Large intestine (tissue), 3 donors: ENCODE data around the gene C1orf216. TPM values are rescaled to one million over a fixed set of nuclear protein-coding genes. Genes with fewer than 3 reads are reported as not detected.
A peak's percentile ranks its signal among the peaks of the same experiment; 100 is the strongest.
"Not testable (repeated sequence)": the region's sequence is repeated elsewhere in the genome, so short reads cannot be mapped to it uniquely, and the experiment has no call there.

Source experiments
- DNase-seq, 2 donors: peaks; one replicate each; pipeline versions ENCODE4 v3.0.0 to v3.0.0-alpha.2; 2013
- H3K27ac ChIP-seq: one replicate; pipeline ENCODE4 v1.5.1; 2013; ENCODE audit warnings: low read length
- H3K27me3 ChIP-seq: 2 replicates; pipeline ENCODE4 v1.6.1; 2013; ENCODE audit warnings: low read length; ENCODE audit not compliant: control insufficient read depth, insufficient read depth
- H3K36me3 ChIP-seq: 2 replicates; pipeline ENCODE4 v1.6.1; 2013; ENCODE audit warnings: low read length; ENCODE audit not compliant: control insufficient read depth, insufficient read depth
- H3K4me1 ChIP-seq: one replicate; pipeline ENCODE4 v1.6.1; 2013; ENCODE audit warnings: low read length; ENCODE audit not compliant: control insufficient read depth, insufficient read depth
- H3K4me3 ChIP-seq: one replicate; pipeline ENCODE4 v1.5.1; 2013; ENCODE audit warnings: low read length
- H3K9me3 ChIP-seq: one replicate; pipeline ENCODE4 v1.6.1; 2013; ENCODE audit warnings: mild to moderate bottlenecking, low read depth, low read length, moderate library complexity; ENCODE audit not compliant: control insufficient read depth
- WGBS: methylation state at CpG from one replicate; pipeline ENCODE4 v1.1.5; 2013; ENCODE audit warnings: low lambda C conversion rate; ENCODE audit not compliant: insufficient coverage; 5-methylcytosine and 5-hydroxymethylcytosine counted together
- polyA plus RNA-seq: library from polyadenylated mRNA; unstranded; fragments of 120-200 nt; gene quantifications from one replicate; pipeline ENCODE4 v1.2.1, GENCODE V29; 2013

The C1orf216 gene
- polyA plus RNA-seq, 1 donor = 6.7 TPM

DNA sequence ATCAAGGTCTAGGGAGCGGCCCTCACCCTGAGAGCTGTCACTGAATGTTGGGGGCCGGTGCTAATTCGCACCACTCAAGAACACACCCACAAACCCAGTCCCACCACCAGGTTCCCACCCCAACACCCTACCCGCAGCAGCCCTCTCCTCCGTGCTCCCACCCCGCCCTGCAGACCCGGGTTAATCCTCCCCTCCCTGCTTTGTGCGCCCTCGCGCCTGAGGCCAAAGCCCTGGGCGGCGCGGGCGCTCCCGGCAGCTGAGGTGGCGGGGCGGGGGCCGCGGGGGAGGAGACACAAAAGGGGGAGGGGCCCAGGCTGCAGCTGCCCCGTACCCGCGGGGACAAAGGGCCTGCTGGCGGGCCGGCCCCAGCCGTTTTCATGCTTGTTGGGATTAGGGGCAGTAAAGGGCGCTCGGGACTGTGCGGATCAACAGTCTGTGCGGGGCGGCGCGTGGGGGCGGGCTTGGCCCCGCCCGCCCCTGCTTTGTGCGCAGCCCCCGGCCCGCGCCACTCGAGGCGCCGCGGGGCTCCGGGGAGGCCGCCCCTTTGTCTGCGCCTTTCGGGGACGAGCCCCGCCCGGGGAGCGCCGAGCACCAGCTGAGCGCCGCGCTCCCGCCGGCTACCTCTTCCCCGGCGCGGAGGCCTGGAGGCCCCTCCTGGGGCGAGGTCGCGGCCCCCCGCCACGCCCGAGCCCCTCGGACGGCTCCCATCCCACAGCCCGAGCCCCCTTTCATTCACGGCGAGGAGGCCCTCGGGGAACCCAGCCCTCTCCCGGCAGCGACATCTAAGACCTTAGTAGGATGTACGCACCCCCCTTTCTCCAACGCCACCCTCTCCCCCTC is 10.9 kb downstream of the C1orf216 start:
- no peak overlapping the region for H3K27ac ChIP-seq
- WGBS = no CpG with 5 or more reads among the region's 76 CpGs
- H3K9me3 ChIP-seq = no peaks in the 10 kb centered on the region
- no peaks in the 10 kb centered on the region for H3K36me3 ChIP-seq
- DNase-seq = peak; percentile 35 to 80
- peak overlapping the region; percentile 23 for H3K4me3 ChIP-seq
- peaks cover 11% of the 10 kb centered on the region for H3K4me1 ChIP-seq
- peaks cover 50% of the 10 kb centered on the region for H3K27me3 ChIP-seq

DNA sequence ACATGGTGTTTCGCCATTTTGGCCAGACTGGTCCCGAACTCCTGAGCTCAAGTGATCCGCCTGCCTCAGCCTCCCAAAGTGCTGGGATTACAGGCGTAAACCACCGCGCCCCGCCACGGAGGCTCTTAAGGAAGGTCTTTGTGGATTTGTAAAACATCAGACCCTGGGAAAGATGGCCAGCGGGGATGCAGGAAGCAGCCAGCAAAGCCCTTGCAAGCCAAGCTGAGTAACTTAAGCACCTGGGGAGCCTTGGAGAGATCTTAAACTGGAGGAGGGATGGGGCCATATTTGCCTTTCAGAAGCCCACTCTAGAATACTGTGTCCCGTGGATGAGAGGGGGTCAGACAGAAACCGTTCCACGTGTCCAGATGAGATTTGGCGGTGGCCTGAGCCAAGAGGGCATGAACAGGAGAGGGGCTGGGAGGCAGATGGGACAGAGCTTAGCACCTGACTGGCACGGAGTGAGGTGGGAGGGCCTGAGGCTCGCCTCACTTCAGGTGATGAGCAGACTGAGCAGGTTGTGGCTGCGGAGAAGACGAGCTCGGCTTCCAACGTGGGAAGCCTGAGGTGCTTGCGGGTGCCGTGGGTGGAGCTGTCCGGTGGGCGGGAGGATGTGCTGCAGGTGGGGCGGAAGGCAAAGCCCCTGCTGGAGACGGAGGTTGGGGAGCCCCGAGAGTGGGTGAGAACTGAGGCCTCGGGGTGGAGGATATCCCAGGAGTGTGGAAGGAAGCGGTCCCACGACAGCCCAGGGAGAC is 11.7 kb downstream of the C1orf216 start:
- Histone ChIP-seq H3K36me3 (no peaks in the 10 kb centered on the region), H3K4me1 (peaks cover 11% of the 10 kb centered on the region), H3K27ac (no peak overlapping the region), H3K4me3 (peak overlapping the region; percentile 13), H3K27me3 (peaks cover 58% of the 10 kb centered on the region), H3K9me3 (no peaks in the 10 kb centered on the region)
- DNase-seq = peak in 1 of 2 donors; percentile 19
- WGBS = no CpG with 5 or more reads among the region's 29 CpGs

DNA sequence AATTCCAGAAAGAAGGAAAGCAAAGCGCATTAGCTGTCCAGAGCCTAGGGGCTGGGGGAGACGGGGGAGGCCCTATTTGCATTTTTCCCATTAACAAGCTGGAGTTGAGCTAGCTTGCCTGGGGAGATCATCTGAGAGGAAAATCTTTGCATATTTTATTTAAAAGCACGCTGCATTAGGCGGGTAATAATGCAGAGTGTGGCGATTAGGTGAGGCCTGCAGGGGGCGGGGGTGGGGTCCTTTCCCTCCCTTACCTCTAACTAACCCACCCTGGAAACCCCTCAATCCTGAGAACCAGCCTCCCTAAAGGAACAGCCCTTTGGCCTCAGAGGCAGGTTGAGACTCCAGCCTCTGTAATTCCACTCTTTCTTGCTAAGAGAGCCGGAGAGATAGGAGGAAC is 16.2 kb downstream of the C1orf216 start:
- Histone ChIP-seq H3K27ac (no peak overlapping the region), H3K9me3 (no peaks in the 10 kb centered on the region), H3K36me3 (no peaks in the 10 kb centered on the region), H3K27me3 (peaks cover 60% of the 10 kb centered on the region), H3K4me3 (no peak overlapping the region), H3K4me1 (peaks cover 3% of the 10 kb centered on the region)
- DNase-seq = no peak
- WGBS = 0% methylated on average over 1 of the region's 7 CpGs

DNA sequence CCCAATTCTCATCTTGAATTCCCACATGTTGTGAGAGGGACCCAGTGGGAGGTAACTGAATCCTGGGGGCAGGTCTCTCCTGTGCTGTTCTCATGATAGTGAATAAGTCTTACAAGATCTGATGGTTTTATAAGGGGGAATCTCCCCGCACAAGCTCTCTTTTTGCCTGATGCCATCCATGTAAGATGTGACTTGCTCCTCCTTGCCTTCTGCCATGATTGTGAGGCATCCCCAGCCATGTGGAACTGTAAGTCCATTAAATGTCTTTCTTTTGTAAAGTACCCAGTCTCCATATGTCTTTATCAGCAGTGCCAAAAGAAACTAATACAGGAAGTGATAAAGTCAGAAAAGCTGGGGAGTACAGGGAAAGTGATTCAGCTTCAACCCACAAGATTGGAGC is 19.5 kb downstream of the C1orf216 start:
- not testable (repeated sequence) for H3K36me3 ChIP-seq, H3K9me3 ChIP-seq, H3K27ac ChIP-seq, H3K4me1 ChIP-seq, DNase-seq, H3K4me3 ChIP-seq
- H3K27me3 ChIP-seq = peaks cover 48% of the 10 kb centered on the region
- WGBS = no CpG with 5 or more reads among the region's 1 CpG

DNA sequence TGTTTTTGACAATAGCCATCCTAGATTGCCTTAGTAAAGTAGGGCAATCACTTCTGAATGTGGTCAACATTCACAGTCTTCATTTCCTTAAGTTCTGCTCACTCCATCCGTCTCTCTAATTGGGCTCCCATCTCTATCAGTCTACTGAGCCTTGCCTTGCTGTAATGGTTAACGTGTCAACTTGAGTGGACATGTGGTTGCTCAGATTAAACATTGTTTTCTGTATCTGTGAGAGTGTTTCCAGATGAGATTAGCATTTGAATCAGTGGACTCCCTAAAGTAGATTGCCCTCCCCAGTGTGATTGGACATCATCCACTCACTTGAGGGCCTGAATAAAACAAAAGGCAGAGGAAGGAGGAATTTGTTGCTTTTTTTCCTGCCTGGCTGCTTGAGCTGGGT is 26.4 kb downstream of the C1orf216 start:
- Histone ChIP-seq H3K27me3 (peaks cover 27% of the 10 kb centered on the region), H3K9me3 (no peaks in the 10 kb centered on the region), H3K36me3 (no peaks in the 10 kb centered on the region), H3K27ac (no peak overlapping the region), H3K4me1 (no peaks in the 10 kb centered on the region), H3K4me3 (no peak overlapping the region)
- no peak for DNase-seq
- no CpG with 5 or more reads among the region's 2 CpGs for WGBS

DNA sequence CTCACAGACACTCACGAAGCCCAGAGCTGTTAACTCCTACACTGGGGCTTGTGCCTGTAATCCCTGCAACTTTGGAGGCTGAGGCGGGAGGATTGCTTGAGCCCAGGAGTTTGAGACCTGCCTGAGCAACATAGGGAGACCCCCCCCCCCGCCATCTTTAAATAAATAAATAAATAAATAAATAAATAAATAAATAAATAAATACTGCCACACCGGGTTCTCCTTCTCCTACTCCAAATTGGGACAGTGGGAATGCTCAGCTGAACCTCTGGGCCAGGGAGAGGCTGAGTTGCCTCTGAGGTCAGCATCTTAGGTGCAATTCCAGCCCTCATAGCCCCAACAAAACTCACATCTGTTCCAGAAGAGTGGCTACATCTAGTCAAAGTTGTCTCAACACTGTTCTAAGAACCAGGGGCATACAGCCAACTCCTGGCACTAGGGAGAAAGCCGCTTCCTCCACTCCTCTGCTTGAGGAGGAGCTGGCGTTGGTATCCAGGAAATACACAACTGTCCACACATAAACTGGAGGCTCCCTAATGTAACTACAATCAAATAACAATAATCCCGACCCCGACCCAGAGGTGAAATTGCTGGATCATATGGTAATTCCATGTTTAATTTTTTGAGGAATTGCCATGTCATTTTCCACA is 27.0 kb downstream of the C1orf216 start:
- DNase-seq = no peak
- H3K9me3 ChIP-seq = no peaks in the 10 kb centered on the region
- H3K4me1 ChIP-seq = no peaks in the 10 kb centered on the region
- no peaks in the 10 kb centered on the region for H3K36me3 ChIP-seq
- WGBS = no CpG with 5 or more reads among the region's 8 CpGs
- H3K27ac ChIP-seq = no peak overlapping the region
- peaks cover 29% of the 10 kb centered on the region for H3K27me3 ChIP-seq
- no peak overlapping the region for H3K4me3 ChIP-seq

DNA sequence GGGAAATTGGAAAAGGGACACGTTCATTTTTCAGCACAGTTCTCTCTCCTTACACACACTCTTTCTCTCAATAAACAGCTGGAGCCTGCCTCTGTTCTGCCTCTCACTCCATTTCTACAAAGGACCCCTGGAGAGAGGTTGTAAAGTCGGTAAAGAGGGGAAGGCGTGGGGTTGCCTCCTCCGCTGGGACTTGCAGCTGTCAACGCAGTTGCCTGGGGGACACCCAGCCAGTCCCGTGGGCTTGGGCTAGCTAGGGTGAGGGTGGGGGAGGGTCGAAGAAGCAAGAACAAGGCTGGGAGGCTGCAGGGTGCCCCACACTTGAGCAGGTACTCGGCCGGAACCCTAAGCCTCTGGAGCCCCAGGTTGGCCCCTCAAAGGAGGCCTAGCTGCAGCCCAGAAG is 27.6 kb downstream of the C1orf216 start:
- no peak for DNase-seq
- no peaks in the 10 kb centered on the region for H3K4me1 ChIP-seq
- WGBS = no CpG with 5 or more reads among the region's 9 CpGs
- no peaks in the 10 kb centered on the region for H3K9me3 ChIP-seq
- no peak overlapping the region for H3K27ac ChIP-seq
- H3K27me3 ChIP-seq = peaks cover 29% of the 10 kb centered on the region
- H3K4me3 ChIP-seq = no peak overlapping the region
- H3K36me3 ChIP-seq = no peaks in the 10 kb centered on the region

DNA sequence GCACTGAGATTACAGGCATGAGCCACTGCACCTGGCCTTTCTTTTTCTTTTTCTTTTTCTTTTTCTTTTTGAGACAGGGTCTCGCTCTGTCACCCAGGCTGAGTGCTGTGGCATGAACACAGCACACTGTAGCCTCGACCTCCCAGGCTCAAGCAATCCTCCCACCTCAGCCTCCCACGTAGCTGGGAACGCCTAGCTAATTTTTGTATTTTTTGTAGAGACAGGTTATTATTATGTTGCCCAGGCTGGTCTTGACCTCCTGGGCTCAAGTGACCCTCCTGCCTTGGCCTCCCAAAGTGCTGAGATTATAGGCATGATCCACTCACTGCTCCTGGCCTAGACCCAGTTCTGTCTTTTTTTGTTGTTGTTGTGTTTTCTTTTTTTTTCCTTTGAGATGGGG is 28.6 kb downstream of the C1orf216 start:
- 83% methylated on average over 1 of the region's 4 CpGs for WGBS
- not testable (repeated sequence) for H3K27ac ChIP-seq

DNA sequence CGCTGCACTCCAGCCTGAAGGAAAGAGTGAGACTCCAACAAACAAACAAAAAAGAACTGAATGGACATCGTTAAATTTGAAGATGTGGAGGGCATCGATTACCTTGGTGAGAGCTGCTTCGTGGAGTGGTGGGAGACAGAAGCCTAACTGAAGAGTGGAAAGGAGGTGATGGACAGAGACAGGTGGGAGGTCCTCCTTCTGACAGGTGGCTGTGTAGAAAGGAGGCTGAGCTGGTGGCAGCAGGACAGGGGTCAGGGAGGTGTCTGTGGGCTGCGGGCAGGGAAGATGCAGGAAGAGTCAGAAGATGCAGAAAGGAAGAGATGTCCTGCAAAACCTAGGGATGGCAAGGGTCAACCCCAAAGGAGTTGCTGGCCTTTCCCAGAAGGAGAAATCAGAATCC is 30.5 kb downstream of the C1orf216 start:
- no CpG with 5 or more reads among the region's 5 CpGs for WGBS
- no peaks in the 10 kb centered on the region for H3K9me3 ChIP-seq
- no peak for DNase-seq
- no peaks in the 10 kb centered on the region for H3K4me1 ChIP-seq
- H3K4me3 ChIP-seq = no peak overlapping the region
- no peak overlapping the region for H3K27ac ChIP-seq
- H3K36me3 ChIP-seq = no peaks in the 10 kb centered on the region
- H3K27me3 ChIP-seq = peaks cover 49% of the 10 kb centered on the region

More for the DNA sequence above, 28.6 kb downstream of the C1orf216 start:
- H3K36me3 ChIP-seq, DNase-seq, H3K4me1 ChIP-seq, H3K4me3 ChIP-seq, H3K9me3 ChIP-seq: not testable (repeated sequence)
- H3K27me3 ChIP-seq = peaks cover 31% of the 10 kb centered on the region

DNA sequence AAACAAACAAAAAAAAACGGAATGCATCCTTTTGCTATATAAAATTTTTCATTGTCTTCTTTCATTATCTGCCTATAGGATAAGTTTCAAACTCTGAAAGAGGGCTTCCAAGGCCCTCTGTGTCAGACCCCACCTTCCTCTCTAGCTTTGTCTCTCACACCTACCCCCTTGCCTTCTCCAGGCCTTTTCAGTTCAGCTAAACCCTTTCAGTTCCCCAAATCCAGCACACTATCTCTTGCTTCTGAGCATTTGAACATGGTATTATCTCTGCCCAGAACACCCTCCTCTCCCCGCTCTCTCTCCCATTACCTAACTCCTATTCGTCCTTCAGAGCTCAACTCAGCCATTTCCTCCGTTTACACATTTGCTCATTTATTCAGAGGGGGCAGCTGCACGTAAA is 35.7 kb downstream of the C1orf216 start:
- Histone ChIP-seq H3K27me3 (peaks cover 33% of the 10 kb centered on the region), H3K4me3 (no peak overlapping the region), H3K9me3 (no peaks in the 10 kb centered on the region), H3K27ac (no peak overlapping the region), H3K36me3 (no peaks in the 10 kb centered on the region), H3K4me1 (no peaks in the 10 kb centered on the region)
- 50% methylated on average over 2 of the region's 5 CpGs for WGBS
- DNase-seq = no peak
